ENCODE results near the gene MAJIN. TPM values are rescaled to one million over a fixed set of nuclear protein-coding genes. Genes with fewer than 3 reads are reported as not detected.
A peak's percentile ranks its signal among the peaks of the same experiment; 100 is the strongest.

The MAJIN gene
- total RNA-seq, 1 experiment from 2014 or later: not detected

DNA sequence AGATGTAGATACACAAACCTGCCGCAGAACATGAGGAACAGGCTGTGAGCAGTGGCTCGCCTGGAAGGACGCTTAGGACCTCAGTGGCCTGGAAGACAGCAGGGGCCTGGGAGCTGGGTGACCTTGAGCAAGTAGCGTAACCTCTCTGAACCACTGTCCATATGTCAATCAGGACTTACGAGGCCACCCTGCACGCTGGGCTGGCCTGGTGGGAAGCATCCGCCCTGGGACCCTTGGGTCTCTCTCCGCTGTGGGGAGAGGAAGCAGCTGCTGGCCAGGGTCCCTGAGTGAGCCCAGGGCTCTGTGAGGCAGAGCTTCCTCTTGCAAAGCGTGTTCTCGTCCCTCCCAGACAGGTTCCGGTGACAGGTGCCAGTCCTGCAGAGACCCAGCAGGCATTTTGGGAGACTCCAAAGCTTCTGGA lies 79.5 kb downstream of the MAJIN start:
- no peak for DNase-seq (ENCODE audit: low read depth)

DNA sequence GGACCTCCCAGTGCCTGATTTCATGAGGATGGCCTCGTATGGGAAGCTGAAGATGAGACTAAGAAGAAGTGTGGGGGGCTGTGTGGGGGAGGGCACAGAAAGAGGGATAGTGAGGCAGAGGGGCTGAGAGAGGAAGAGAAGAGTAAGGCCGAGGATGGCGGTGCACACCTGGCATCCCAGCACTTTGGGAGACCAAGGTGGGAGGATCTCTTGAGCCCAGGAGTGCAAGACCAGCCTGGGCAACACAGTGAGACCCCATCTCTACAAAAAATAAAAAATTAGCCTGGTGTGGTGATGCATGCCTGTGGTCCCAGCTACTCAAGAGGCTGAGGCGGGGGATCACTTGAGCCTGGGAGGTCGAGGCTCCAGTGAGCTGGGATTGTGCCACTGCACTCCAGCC lies 80.0 kb downstream of the MAJIN start:
- DNase-seq (ENCODE audit: low read depth): no peak

DNA sequence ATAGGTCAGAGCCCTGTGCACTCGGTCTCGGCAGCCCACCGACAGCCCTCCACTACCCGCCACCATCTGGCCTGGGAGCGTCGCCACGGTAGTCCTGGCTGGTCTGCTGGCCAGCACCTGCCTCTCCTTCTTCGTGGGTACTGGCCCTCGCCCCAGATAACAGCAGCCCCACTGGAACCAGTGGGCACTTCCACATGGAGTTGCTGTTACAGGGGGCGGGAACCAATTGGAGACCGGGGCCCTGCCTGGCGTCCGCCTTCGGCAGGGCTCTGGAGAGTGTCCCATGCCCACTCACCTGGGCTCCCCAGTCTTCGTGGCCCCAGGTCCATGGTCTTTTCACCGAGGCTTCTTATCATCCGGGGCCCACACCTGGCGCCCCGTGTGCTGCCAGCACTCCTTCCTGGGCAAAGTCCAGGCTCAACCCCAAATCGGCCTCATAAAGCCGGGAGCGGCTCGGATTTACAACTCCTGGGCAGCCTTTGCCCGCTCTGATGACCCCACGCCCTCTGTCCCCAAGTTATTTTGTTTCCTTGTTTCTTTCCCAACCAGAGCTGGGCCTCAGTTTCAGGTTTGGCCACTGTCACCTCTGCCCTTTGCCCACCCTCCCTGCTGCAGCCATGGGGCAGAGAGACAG lies 80.6 kb downstream of the MAJIN start:
- DNase-seq (ENCODE audit: low read depth): no peak

DNA sequence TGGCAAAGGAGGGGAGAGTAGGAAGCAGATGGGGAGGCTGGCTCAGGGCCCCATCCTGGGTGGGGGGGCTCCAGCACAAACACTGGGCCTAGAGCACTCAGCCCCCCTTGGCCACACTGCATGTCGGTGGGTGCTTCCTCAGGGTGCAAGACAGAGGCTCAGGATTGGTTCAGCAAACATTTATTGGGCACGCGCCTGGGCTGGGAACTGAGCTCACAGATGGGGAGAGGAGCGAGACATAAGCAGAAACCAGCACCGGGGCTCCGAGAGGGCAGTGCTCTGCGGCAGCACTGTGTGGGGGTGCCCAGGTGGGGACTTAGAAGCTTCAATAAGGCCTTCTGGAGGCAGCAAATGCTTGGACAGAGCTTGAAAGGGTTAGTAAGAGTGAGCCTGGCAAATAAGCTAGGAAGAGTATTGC lies 81.4 kb downstream of the MAJIN start:
- no peak for DNase-seq (ENCODE audit: low read depth)

DNA sequence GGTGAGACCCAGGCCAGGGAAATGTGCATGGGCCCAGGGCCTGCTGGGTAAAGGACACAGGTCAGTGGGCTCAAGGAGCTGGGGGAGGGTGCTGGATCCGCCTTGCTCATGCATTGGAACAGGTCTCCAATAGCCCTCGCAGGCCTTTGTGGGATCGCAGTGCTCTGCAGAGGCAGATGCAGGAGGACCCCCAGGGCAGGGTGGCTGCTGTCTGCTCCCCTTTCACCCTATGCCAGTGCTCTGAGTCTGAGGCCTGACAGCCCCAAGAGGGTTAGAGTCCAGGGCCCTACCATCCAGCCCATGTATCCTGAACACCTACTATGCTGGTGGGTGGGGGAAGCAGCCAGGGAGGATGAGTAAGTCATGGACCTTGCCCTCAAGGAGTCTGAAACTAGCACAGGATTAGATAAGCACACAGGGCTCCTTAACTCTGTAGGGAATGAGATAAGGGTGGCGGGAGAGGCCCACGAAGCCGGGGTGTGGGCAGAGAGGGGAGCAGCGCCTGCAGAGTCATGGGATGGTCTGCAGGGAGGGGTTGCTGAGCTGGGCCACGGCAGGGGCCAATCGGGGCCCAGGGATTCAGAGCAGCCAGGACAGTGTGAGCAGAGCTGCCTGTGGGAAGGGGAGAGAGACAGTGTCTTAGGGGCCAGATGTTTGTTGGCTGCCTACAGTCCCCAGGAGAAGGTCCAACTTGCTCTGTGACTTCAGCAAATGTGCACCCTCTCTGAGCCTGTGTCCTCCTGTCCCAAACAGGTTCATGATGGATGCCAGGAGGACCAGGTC lies 83.0 kb downstream of the MAJIN start:
- peak; percentile 28 for DNase-seq (ENCODE audit: low read depth)

DNA sequence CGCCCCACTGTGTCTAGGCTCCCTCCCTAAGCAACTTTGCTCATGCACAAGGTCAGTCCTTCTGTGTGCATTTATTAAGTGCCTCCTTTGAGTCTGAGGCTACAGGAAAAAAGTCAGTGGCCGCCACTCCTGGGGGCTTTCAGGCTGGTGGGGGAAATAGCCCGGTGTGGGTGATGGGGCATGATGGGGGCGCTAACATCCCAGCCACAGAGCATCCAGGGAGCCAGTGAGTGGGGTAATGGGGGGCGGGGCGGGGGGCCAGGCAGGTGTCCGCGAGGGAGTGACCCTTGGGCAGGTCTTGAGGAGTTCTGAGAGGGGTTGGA lies 83.5 kb downstream of the MAJIN start:
- DNase-seq (ENCODE audit: low read depth): no peak

Other genes with a start within 250 kb of the MAJIN start
- gene NRXN2, start 248.9 kb downstream of the MAJIN start, total RNA-seq (2014; rRNA removed; shearing (Covaris generic)): 0.12 TPM in 1 of 2 replicates, not detected in the other
- gene RASGRP2, start 228.0 kb downstream of the MAJIN start, total RNA-seq (2014; rRNA removed; shearing (Covaris generic)): 0.42 TPM in 1 of 2 replicates, not detected in the other
- gene PYGM, start 212.1 kb downstream of the MAJIN start, total RNA-seq (2014; rRNA removed; shearing (Covaris generic)): 0.05 and 0.10 TPM in 2 replicates
- gene SF1, start 193.6 kb downstream of the MAJIN start, total RNA-seq (2014; rRNA removed; shearing (Covaris generic)): 83.7 and 138 TPM in 2 replicates
- 11.2 and 23.3 TPM in 2 replicates for gene MAP4K2, start 168.9 kb downstream of the MAJIN start, total RNA-seq (2014; rRNA removed; shearing (Covaris generic))
- 7.0 and 18.6 TPM in 2 replicates for gene MEN1, start 161.6 kb downstream of the MAJIN start, total RNA-seq (2014; rRNA removed; shearing (Covaris generic))
- 0.02 and 0.54 TPM in 2 replicates for gene CDC42BPG, start 127.5 kb downstream of the MAJIN start, total RNA-seq (2014; rRNA removed; shearing (Covaris generic))
- 38.4 and 57.9 TPM in 2 replicates for gene EHD1, start 93.5 kb downstream of the MAJIN start, total RNA-seq (2014; rRNA removed; shearing (Covaris generic))
- gene ATG2A, start 54.9 kb downstream of the MAJIN start, total RNA-seq (2014; rRNA removed; shearing (Covaris generic)): 12.6 and 16.0 TPM in 2 replicates
- gene PPP2R5B, start 47.4 kb downstream of the MAJIN start, total RNA-seq (2014; rRNA removed; shearing (Covaris generic)): 21.5 and 39.7 TPM in 2 replicates
- gene GPHA2, start 36.2 kb downstream of the MAJIN start, total RNA-seq (2014; rRNA removed; shearing (Covaris generic)): not detected in 2 replicates
- 5.9 and 6.2 TPM in 2 replicates for gene BATF2, start 24.9 kb upstream of the MAJIN start, total RNA-seq (2014; rRNA removed; shearing (Covaris generic))
- 137 and 169 TPM in 2 replicates for gene ARL2, start 42.1 kb upstream of the MAJIN start, total RNA-seq (2014; rRNA removed; shearing (Covaris generic))
- gene SNX15, start 55.3 kb upstream of the MAJIN start, total RNA-seq (2014; rRNA removed; shearing (Covaris generic)): 17.8 and 18.3 TPM in 2 replicates
- 11.8 and 20.0 TPM in 2 replicates for gene SAC3D1, start 69.1 kb upstream of the MAJIN start, total RNA-seq (2014; rRNA removed; shearing (Covaris generic))
- 0.34 TPM in 1 of 2 replicates, not detected in the other for gene NAALADL1, start 86.4 kb upstream of the MAJIN start, total RNA-seq (2014; rRNA removed; shearing (Covaris generic))
- gene CDCA5, start 111.9 kb upstream of the MAJIN start, total RNA-seq (2014; rRNA removed; shearing (Covaris generic)): 47.9 and 56.8 TPM in 2 replicates
- 83.4 and 96.0 TPM in 2 replicates for gene ZFPL1, start 112.1 kb upstream of the MAJIN start, total RNA-seq (2014; rRNA removed; shearing (Covaris generic))
- gene VPS51, start 124.1 kb upstream of the MAJIN start, total RNA-seq (2014; rRNA removed; shearing (Covaris generic)): 117 and 170 TPM in 2 replicates
- 2.1 and 7.0 TPM in 2 replicates for gene TM7SF2, start 139.8 kb upstream of the MAJIN start, total RNA-seq (2014; rRNA removed; shearing (Covaris generic))
- gene ZNHIT2, start 145.6 kb upstream of the MAJIN start, total RNA-seq (2014; rRNA removed; shearing (Covaris generic)): 13.9 and 17.7 TPM in 2 replicates
- gene FAU, start 150.0 kb upstream of the MAJIN start, total RNA-seq (2014; rRNA removed; shearing (Covaris generic)): 290 and 443 TPM in 2 replicates
- 68.9 and 87.8 TPM in 2 replicates for gene MRPL49, start 150.2 kb upstream of the MAJIN start, total RNA-seq (2014; rRNA removed; shearing (Covaris generic))
- gene SYVN1, start 162.4 kb upstream of the MAJIN start, total RNA-seq (2014; rRNA removed; shearing (Covaris generic)): 27.0 and 37.8 TPM in 2 replicates
- gene SPDYC, start 198.1 kb upstream of the MAJIN start, total RNA-seq (2014; rRNA removed; shearing (Covaris generic)): not detected in 2 replicates
- gene CAPN1, start 209.8 kb upstream of the MAJIN start, total RNA-seq (2014; rRNA removed; shearing (Covaris generic)): 208 and 246 TPM in 2 replicates